ENCODE results near the gene CDH23.

The CDH23 gene

GRCh38 chr10:71432956-71433767 is 36.4 kb downstream of the CDH23 start:
- H3K27ac ChIP-seq = no peak overlapping the region
- TF ChIP-seq CTCF (conservative IDR thresholded peaks at IDR 0.05; ENCODE audit: low read depth) = no peak
- DNase-seq (ENCODE audit: low spot score) = no peak
- POLR2A ChIA-PET (ENCODE audit: low non-redundant PET) = no interaction called here
- CTCF ChIA-PET = interaction anchor here (0.7 to 1.0 kb wide), 2 partner anchors 20 to 1997 kb away, joined by 3 read pairs; no protein-coding TSS in a partner anchor

GRCh38 chr10:71433768-71434744 is 37.3 kb downstream of the CDH23 start:
- DNase-seq (ENCODE audit: low spot score) = no peak
- ChIA-PET CTCF (interaction anchor here (0.6 to 0.7 kb wide), 3 partner anchors 16 to 1998 kb away, joined by 3 to 4 read pairs (median 3); no protein-coding TSS in a partner anchor), POLR2A (ENCODE audit: low non-redundant PET) (no interaction called here)
- TF ChIP-seq CTCF (conservative IDR thresholded peaks at IDR 0.05; ENCODE audit: low read depth) = no peak
- H3K27ac ChIP-seq = no peak overlapping the region

GRCh38 chr10:71434760-71435394 is 38.2 kb downstream of the CDH23 start:
- DNase-seq (ENCODE audit: low spot score) = no peak
- ChIA-PET POLR2A (ENCODE audit: low non-redundant PET) (no interaction called here), CTCF (interaction anchor here (0.6 to 0.7 kb wide), 3 partner anchors 17 to 257 kb away, joined by 3 to 4 read pairs (median 3); no protein-coding TSS in a partner anchor)
- TF ChIP-seq CTCF (conservative IDR thresholded peaks at IDR 0.05; ENCODE audit: low read depth) = no peak
- no peak overlapping the region for H3K27ac ChIP-seq

- POLR2A ChIA-PET (ENCODE audit: low non-redundant PET) = no interaction called here
- DNase-seq (ENCODE audit: low spot score) = no peak
- no peak overlapping the region for H3K27ac ChIP-seq
- TF ChIP-seq CTCF (conservative IDR thresholded peaks at IDR 0.05; ENCODE audit: low read depth) = no peak
- CTCF ChIA-PET = interaction anchor here (0.5 to 0.7 kb wide), 2 partner anchors 36 to 258 kb away, joined by 3 read pairs; no protein-coding TSS in a partner anchor
Observed at GRCh38 chr10:71435571-71436267, 39.0 kb downstream of the CDH23 start.

- H3K27ac ChIP-seq = no peak overlapping the region
- DNase-seq (ENCODE audit: low spot score) = no peak
- TF ChIP-seq CTCF (conservative IDR thresholded peaks at IDR 0.05; ENCODE audit: low read depth) = no peak
- CTCF ChIA-PET = interaction anchor here (0.5 kb wide), 1 partner anchor 37 kb away, joined by 3 read pairs; no protein-coding TSS in a partner anchor
- POLR2A ChIA-PET (ENCODE audit: low non-redundant PET) = no interaction called here
Observed at GRCh38 chr10:71436268-71437125, 39.8 kb downstream of the CDH23 start.

All from RWPE1 (cell line).